Measurements from ENCODE around the gene AGBL5.

DNA sequence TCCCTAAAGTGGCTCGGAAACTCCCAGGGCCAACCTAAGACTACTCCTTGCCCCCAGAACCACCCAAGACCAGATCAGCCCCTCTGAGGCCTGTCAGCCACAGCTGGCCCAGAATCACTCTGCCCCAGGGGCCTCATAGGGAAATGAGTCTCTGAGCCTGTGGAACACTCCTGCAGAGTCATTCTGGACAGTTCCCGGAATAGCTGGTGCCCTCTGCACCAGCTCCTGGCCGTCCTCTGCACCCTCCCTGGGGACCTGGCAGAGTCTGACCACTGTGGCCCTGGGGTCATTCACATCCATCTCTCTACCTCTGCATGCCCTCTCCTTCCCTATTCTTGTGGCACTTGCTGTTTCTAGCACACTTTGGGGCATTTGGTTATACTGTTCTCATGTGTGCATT is 33.3 kb upstream of the AGBL5 start:
- no peak for TF ChIP-seq GATA2 (IDR thresholded peaks at IDR 0.05; ENCODE audit: low read depth, low read length)
- no peak for TF ChIP-seq GATA3 (IDR thresholded peaks at IDR 0.05; ENCODE audit: low read depth, low read length)
